ENCODE measurements around the gene RAD51B. TPM values are rescaled to one million over a fixed set of nuclear protein-coding genes. Genes with fewer than 3 reads are reported as not detected.

The RAD51B gene
- total RNA-seq, 5 donors from 2014 or later (not counting 1 experiment from before 2014, with no cell fraction given), result 25.4 to 47.9 (median 30.0) TPM

- no peaks in the 10 kb centered on the region for H3K9me3 Mint-ChIP-seq
- Histone ChIP-seq H3K36me3 (ENCODE audit: control insufficient read depth in 2 of 2, extremely low read depth in 1 of 2, insufficient read depth in 1 of 2, low read length in 1 of 2) (no peaks in the 10 kb centered on the region), H3K27me3 (replicated peaks in 1 of 2; ENCODE audit: control insufficient read depth in 2 of 2, extremely low read depth in 1 of 2, insufficient read depth in 2 of 2, low read length in 1 of 2) (no peaks in the 10 kb centered on the region), H3K9me3 (no peaks in the 10 kb centered on the region), H3K4me3 (ENCODE audit: control insufficient read depth in 1 of 2, extremely low read depth in 1 of 2, low read length in 1 of 2) (no peak overlapping the region), H3K4me1 (ENCODE audit: control insufficient read depth in 1 of 2, extremely low read depth in 1 of 2, insufficient read depth in 2 of 2, low read length in 2 of 2) (peaks cover 4 to 13% of the 10 kb centered on the region in 2 experiments), H3K27ac (ENCODE audit: low read length) (no peak overlapping the region)
- ChIA-PET POLR2A (interaction anchor here in 1 of 2 donors (0.6 kb wide), 1 partner anchor 548 kb away, joined by 5 read pairs; no protein-coding TSS in a partner anchor), CTCF (interaction anchor here in 1 of 2 donors (0.6 kb wide), 1 partner anchor 33 kb away, joined by 5 read pairs; no protein-coding TSS in a partner anchor)
- H3K27ac Mint-ChIP-seq, result no peak overlapping the region
- WGBS (ENCODE audit: insufficient coverage), result 83% methylated on average over 2 of the region's 3 CpGs
- no peaks in the 10 kb centered on the region for H3K27me3 Mint-ChIP-seq
- no peaks in the 10 kb centered on the region for H3K36me3 Mint-ChIP-seq
- no peak for DNase-seq
- no peak for ATAC-seq (replicated peaks in 1 of 4)
- H3K4me3 Mint-ChIP-seq, result no peak overlapping the region
- peaks cover 16 to 21% (median 19%) of the 10 kb centered on the region in 3 donors for H3K4me1 Mint-ChIP-seq
Observed at GRCh38 chr14:68758301-68758700, 938.7 kb downstream of the RAD51B start.

GRCh38 chr14:68759017-68759560 lies 939.5 kb downstream of the RAD51B start:
- no peak for DNase-seq
- H3K27ac ChIP-seq (ENCODE audit: low read length), result no peak overlapping the region
- no peak overlapping the region for H3K4me3 ChIP-seq (ENCODE audit: control insufficient read depth in 1 of 2, extremely low read depth in 1 of 2, low read length in 1 of 2)
- H3K4me1 ChIP-seq (ENCODE audit: control insufficient read depth in 1 of 2, extremely low read depth in 1 of 2, insufficient read depth in 2 of 2, low read length in 2 of 2), result peaks cover 4 to 13% of the 10 kb centered on the region in 2 experiments
- ChIA-PET POLR2A (interaction anchor here in 1 of 2 donors (0.6 kb wide), 1 partner anchor 198 kb away, joined by 3 read pairs; no protein-coding TSS in a partner anchor), CTCF (interaction anchor here (0.6 to 1.1 kb wide), 2 partner anchors 32 to 251 kb away, joined by 3 to 5 read pairs; no protein-coding TSS in a partner anchor)
- Mint-ChIP-seq H3K36me3 (no peaks in the 10 kb centered on the region), H3K27ac (peak overlapping the region in 1 of 2 donors; percentile 34), H3K4me3 (no peak overlapping the region), H3K4me1 (peaks cover 16 to 21% (median 19%) of the 10 kb centered on the region in 3 donors), H3K27me3 (no peaks in the 10 kb centered on the region), H3K9me3 (no peaks in the 10 kb centered on the region)
- no peak for ATAC-seq (replicated peaks in 1 of 4)
- 100% methylated on average over 2 of the region's 8 CpGs for WGBS (ENCODE audit: insufficient coverage)
- H3K27me3 ChIP-seq (replicated peaks in 1 of 2; ENCODE audit: control insufficient read depth in 2 of 2, extremely low read depth in 1 of 2, insufficient read depth in 2 of 2, low read length in 1 of 2), result no peaks in the 10 kb centered on the region
- no peaks in the 10 kb centered on the region for H3K36me3 ChIP-seq (ENCODE audit: control insufficient read depth in 2 of 2, extremely low read depth in 1 of 2, insufficient read depth in 1 of 2, low read length in 1 of 2)
- H3K9me3 ChIP-seq, result no peaks in the 10 kb centered on the region

- 81% methylated on average over 5 of the region's 5 CpGs for WGBS (ENCODE audit: insufficient coverage)
- no peak for ATAC-seq (replicated peaks in 1 of 4)
- Histone ChIP-seq H3K27me3 (replicated peaks in 1 of 2; ENCODE audit: control insufficient read depth in 2 of 2, extremely low read depth in 1 of 2, insufficient read depth in 2 of 2, low read length in 1 of 2) (no peaks in the 10 kb centered on the region), H3K9me3 (no peaks in the 10 kb centered on the region), H3K4me1 (ENCODE audit: control insufficient read depth in 1 of 2, extremely low read depth in 1 of 2, insufficient read depth in 2 of 2, low read length in 2 of 2) (peaks cover 4 to 17% of the 10 kb centered on the region in 2 experiments), H3K27ac (ENCODE audit: low read length) (no peak overlapping the region), H3K36me3 (ENCODE audit: control insufficient read depth in 2 of 2, extremely low read depth in 1 of 2, insufficient read depth in 1 of 2, low read length in 1 of 2) (no peaks in the 10 kb centered on the region), H3K4me3 (ENCODE audit: control insufficient read depth in 1 of 2, extremely low read depth in 1 of 2, low read length in 1 of 2) (no peak overlapping the region)
- Mint-ChIP-seq H3K27me3 (no peaks in the 10 kb centered on the region), H3K36me3 (no peaks in the 10 kb centered on the region), H3K4me3 (no peak overlapping the region), H3K4me1 (peaks cover 19 to 24% (median 20%) of the 10 kb centered on the region in 3 donors), H3K9me3 (no peaks in the 10 kb centered on the region), H3K27ac (no peak overlapping the region)
- CTCF ChIA-PET, result interaction anchor here in 1 of 2 donors (1.1 kb wide), 1 partner anchor 252 kb away, joined by 3 read pairs; no protein-coding TSS in a partner anchor
- no peak for DNase-seq
- POLR2A ChIA-PET, result no interaction called here
Observed at GRCh38 chr14:68759937-68760336, 940.4 kb downstream of the RAD51B start.

- H3K9me3 ChIP-seq, result no peaks in the 10 kb centered on the region
- ChIA-PET POLR2A (no interaction called here), CTCF (no interaction called here)
- H3K4me3 ChIP-seq (ENCODE audit: control insufficient read depth in 1 of 2, extremely low read depth in 1 of 2, low read length in 1 of 2), result no peak overlapping the region
- ATAC-seq (replicated peaks in 1 of 4), result no peak
- no peak overlapping the region for H3K4me3 Mint-ChIP-seq
- H3K27me3 ChIP-seq (replicated peaks in 1 of 2; ENCODE audit: control insufficient read depth in 2 of 2, extremely low read depth in 1 of 2, insufficient read depth in 2 of 2, low read length in 1 of 2), result no peaks in the 10 kb centered on the region
- H3K27ac Mint-ChIP-seq, result peak overlapping the region in 1 of 2 donors; percentile 2
- no peaks in the 10 kb centered on the region for H3K27me3 Mint-ChIP-seq
- no peaks in the 10 kb centered on the region for H3K36me3 Mint-ChIP-seq
- peaks cover 26 to 32% (median 27%) of the 10 kb centered on the region in 3 donors for H3K4me1 Mint-ChIP-seq
- DNase-seq, result no peak
- H3K9me3 Mint-ChIP-seq, result no peaks in the 10 kb centered on the region
- no CpG with 5 or more reads among the region's 2 CpGs for WGBS (ENCODE audit: insufficient coverage)
- peaks cover 4 to 26% of the 10 kb centered on the region in 2 experiments for H3K4me1 ChIP-seq (ENCODE audit: control insufficient read depth in 1 of 2, extremely low read depth in 1 of 2, insufficient read depth in 2 of 2, low read length in 2 of 2)
- H3K27ac ChIP-seq (ENCODE audit: low read length), result no peak overlapping the region
- no peaks in the 10 kb centered on the region for H3K36me3 ChIP-seq (ENCODE audit: control insufficient read depth in 2 of 2, extremely low read depth in 1 of 2, insufficient read depth in 1 of 2, low read length in 1 of 2)
Observed at GRCh38 chr14:68760761-68761160, 941.2 kb downstream of the RAD51B start.

- 75% methylated on average over 1 of the region's 1 CpG for WGBS (ENCODE audit: insufficient coverage)
Observed at GRCh38 chr14:68761391-68761790, 941.8 kb downstream of the RAD51B start.

GRCh38 chr14:68762953-68763764 lies 943.6 kb downstream of the RAD51B start:
- H3K4me3 Mint-ChIP-seq, result no peak overlapping the region
- ChIA-PET POLR2A (no interaction called here), CTCF (interaction anchor here in 1 of 2 donors (0.6 kb wide), 1 partner anchor 819 kb away, joined by 3 read pairs; no protein-coding TSS in a partner anchor)
- Histone ChIP-seq H3K27ac (ENCODE audit: low read length) (no peak overlapping the region), H3K4me1 (ENCODE audit: control insufficient read depth in 1 of 2, extremely low read depth in 1 of 2, insufficient read depth in 2 of 2, low read length in 2 of 2) (peaks cover 0 to 18% of the 10 kb centered on the region in 2 experiments), H3K4me3 (ENCODE audit: control insufficient read depth in 1 of 2, extremely low read depth in 1 of 2, low read length in 1 of 2) (no peak overlapping the region), H3K36me3 (ENCODE audit: control insufficient read depth in 2 of 2, extremely low read depth in 1 of 2, insufficient read depth in 1 of 2, low read length in 1 of 2) (no peaks in the 10 kb centered on the region), H3K27me3 (replicated peaks in 1 of 2; ENCODE audit: control insufficient read depth in 2 of 2, extremely low read depth in 1 of 2, insufficient read depth in 2 of 2, low read length in 1 of 2) (no peaks in the 10 kb centered on the region), H3K9me3 (no peaks in the 10 kb centered on the region)
- H3K27me3 Mint-ChIP-seq, result no peaks in the 10 kb centered on the region
- peaks cover 25 to 33% (median 30%) of the 10 kb centered on the region in 3 donors for H3K4me1 Mint-ChIP-seq
- 87% methylated on average over 4 of the region's 11 CpGs for WGBS (ENCODE audit: insufficient coverage)
- no peaks in the 10 kb centered on the region for H3K36me3 Mint-ChIP-seq
- ATAC-seq (replicated peaks in 1 of 4) (no peak), DNase-seq (no peak)
- no peak overlapping the region for H3K27ac Mint-ChIP-seq
- H3K9me3 Mint-ChIP-seq, result no peaks in the 10 kb centered on the region

More at GRCh38 chr14:68761391-68761790, 941.8 kb downstream of the RAD51B start:
- H3K27me3 ChIP-seq (replicated peaks in 1 of 2; ENCODE audit: control insufficient read depth in 2 of 2, extremely low read depth in 1 of 2, insufficient read depth in 2 of 2, low read length in 1 of 2), result no peaks in the 10 kb centered on the region
- no peaks in the 10 kb centered on the region for H3K27me3 Mint-ChIP-seq
- peaks cover 4 to 27% of the 10 kb centered on the region in 2 experiments for H3K4me1 ChIP-seq (ENCODE audit: control insufficient read depth in 1 of 2, extremely low read depth in 1 of 2, insufficient read depth in 2 of 2, low read length in 2 of 2)
- no peaks in the 10 kb centered on the region for H3K9me3 Mint-ChIP-seq
- H3K36me3 ChIP-seq (ENCODE audit: control insufficient read depth in 2 of 2, extremely low read depth in 1 of 2, insufficient read depth in 1 of 2, low read length in 1 of 2), result no peaks in the 10 kb centered on the region
- H3K36me3 Mint-ChIP-seq, result no peaks in the 10 kb centered on the region
- H3K4me3 ChIP-seq (ENCODE audit: control insufficient read depth in 1 of 2, extremely low read depth in 1 of 2, low read length in 1 of 2), result no peak overlapping the region
- no peak overlapping the region for H3K27ac ChIP-seq (ENCODE audit: low read length)
- no peak for ATAC-seq (replicated peaks in 1 of 4)
- ChIA-PET CTCF (no interaction called here), POLR2A (no interaction called here)
- no peaks in the 10 kb centered on the region for H3K9me3 ChIP-seq
- H3K27ac Mint-ChIP-seq, result no peak overlapping the region
- H3K4me1 Mint-ChIP-seq, result peaks cover 24 to 33% (median 33%) of the 10 kb centered on the region in 3 donors
- no peak overlapping the region for H3K4me3 Mint-ChIP-seq
- no peak for DNase-seq
